HL-60 (cell line): ENCODE measurements around the gene ZNF689.
A peak's percentile ranks its signal among the peaks of the same experiment; 100 is the strongest.

ENCODE experiments used
- DNase-seq, 2 experiments: peaks; one replicate each; pipeline ENCODE4 v3.0.0-alpha.2; 2010 to 2020; ENCODE audit warnings: low read depth in 1 of 2, low spot score in 1 of 2
- H3K27ac ChIP-seq: fragments of 250-450 bp; sonication (Bioruptor Pico); replicated peaks from 2 replicates; pipeline ENCODE4 v1.5.1; 2020; ENCODE audit warnings: mild to moderate bottlenecking, moderate library complexity
- H3K27me3 ChIP-seq: fragments of 250-450 bp; sonication (Bioruptor Pico); 2 replicates; pipeline ENCODE4 v1.5.1; 2021; ENCODE audit warnings: mild to moderate bottlenecking, moderate library complexity; ENCODE audit not compliant: insufficient read depth, poor library complexity, severe bottlenecking
- H3K4me3 ChIP-seq: replicated peaks from 2 replicates; pipeline ENCODE4 v1.5.1; 2011; ENCODE audit warnings: mild to moderate bottlenecking, control low read depth, low read length; ENCODE audit not compliant: insufficient read depth
- GABPA ChIP-seq: IDR thresholded peaks from 2 replicates; pipeline ENCODE4 v1.6.1; 2012; ENCODE audit warnings: low read depth
- POLR2AphosphoS5 ChIP-seq: IDR thresholded peaks from 2 replicates; pipeline ENCODE4 v1.6.1; 2012; ENCODE audit warnings: low read depth
- SPI1 ChIP-seq: IDR thresholded peaks from 2 replicates; pipeline ENCODE4 v1.6.1; 2012; ENCODE audit warnings: low read depth, mild to moderate bottlenecking, borderline replicate concordance
- TF ChIP-seq, protein P1 (sequence below): IDR thresholded peaks from 2 replicates; pipeline ENCODE4 v1.6.1; 2012; ENCODE audit warnings: low read depth; ENCODE audit not compliant: insufficient replicate concordance
- TF ChIP-seq, protein P2 (sequence below): IDR thresholded peaks from one replicate; pipeline ENCODE4 v1.5.1; 2011; ENCODE audit warnings: low read length, control low read depth, inconsistent platforms; ENCODE audit not compliant: insufficient read depth

Gene ZNF689

DNA sequence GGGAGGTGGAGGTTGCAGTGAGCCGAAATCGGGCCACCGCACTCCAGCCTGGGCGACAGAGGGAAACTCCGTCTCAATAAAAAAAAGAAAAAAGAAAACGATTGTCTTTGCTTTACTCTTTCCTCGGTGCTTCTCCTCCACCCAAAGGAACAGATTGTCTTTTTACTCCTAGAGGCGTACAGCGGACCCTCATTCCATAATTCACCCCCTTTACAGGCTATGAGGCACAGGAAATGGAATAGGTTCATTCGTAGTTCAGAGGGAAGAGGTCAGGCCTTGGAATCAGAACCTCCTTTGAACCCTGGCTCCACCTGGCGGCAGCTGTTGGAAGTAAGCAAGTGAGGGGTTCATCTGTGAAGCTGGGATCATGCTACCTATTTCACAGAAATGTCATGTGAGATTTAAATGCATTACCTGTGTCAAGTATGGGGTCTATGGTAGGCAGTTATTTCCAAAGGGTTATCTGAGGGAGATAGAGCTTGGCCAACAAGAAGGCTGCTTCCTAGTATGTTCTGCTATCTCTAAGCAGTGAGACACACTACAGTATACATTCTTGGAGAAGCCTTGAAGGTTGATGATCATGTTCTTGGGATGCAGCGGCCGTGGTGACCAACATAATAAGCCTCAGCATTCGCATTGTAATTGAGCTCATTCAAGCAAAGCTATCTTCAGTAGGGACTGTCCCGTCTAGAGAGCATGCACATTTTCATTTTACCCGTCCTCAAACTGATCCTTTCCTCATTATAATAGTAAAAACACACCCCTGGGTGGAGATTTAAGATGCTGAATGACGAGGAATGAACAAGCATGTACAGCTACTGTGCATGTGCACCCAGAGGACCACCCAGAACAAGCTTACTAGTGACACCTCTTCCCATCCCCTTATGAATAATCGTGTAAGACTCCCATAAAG lies 18.7 kb upstream of the ZNF689 start:
- Histone ChIP-seq H3K27me3 (no peaks in the 10 kb centered on the region), H3K27ac (no peak overlapping the region), H3K4me3 (peak overlapping the region; percentile 40)
- DNase-seq, result peak; percentile 65 to 89
- TF ChIP-seq, protein P1, sequence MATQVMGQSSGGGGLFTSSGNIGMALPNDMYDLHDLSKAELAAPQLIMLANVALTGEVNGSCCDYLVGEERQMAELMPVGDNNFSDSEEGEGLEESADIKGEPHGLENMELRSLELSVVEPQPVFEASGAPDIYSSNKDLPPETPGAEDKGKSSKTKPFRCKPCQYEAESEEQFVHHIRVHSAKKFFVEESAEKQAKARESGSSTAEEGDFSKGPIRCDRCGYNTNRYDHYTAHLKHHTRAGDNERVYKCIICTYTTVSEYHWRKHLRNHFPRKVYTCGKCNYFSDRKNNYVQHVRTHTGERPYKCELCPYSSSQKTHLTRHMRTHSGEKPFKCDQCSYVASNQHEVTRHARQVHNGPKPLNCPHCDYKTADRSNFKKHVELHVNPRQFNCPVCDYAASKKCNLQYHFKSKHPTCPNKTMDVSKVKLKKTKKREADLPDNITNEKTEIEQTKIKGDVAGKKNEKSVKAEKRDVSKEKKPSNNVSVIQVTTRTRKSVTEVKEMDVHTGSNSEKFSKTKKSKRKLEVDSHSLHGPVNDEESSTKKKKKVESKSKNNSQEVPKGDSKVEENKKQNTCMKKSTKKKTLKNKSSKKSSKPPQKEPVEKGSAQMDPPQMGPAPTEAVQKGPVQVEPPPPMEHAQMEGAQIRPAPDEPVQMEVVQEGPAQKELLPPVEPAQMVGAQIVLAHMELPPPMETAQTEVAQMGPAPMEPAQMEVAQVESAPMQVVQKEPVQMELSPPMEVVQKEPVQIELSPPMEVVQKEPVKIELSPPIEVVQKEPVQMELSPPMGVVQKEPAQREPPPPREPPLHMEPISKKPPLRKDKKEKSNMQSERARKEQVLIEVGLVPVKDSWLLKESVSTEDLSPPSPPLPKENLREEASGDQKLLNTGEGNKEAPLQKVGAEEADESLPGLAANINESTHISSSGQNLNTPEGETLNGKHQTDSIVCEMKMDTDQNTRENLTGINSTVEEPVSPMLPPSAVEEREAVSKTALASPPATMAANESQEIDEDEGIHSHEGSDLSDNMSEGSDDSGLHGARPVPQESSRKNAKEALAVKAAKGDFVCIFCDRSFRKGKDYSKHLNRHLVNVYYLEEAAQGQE, result no peak
- TF ChIP-seq, protein P2, sequence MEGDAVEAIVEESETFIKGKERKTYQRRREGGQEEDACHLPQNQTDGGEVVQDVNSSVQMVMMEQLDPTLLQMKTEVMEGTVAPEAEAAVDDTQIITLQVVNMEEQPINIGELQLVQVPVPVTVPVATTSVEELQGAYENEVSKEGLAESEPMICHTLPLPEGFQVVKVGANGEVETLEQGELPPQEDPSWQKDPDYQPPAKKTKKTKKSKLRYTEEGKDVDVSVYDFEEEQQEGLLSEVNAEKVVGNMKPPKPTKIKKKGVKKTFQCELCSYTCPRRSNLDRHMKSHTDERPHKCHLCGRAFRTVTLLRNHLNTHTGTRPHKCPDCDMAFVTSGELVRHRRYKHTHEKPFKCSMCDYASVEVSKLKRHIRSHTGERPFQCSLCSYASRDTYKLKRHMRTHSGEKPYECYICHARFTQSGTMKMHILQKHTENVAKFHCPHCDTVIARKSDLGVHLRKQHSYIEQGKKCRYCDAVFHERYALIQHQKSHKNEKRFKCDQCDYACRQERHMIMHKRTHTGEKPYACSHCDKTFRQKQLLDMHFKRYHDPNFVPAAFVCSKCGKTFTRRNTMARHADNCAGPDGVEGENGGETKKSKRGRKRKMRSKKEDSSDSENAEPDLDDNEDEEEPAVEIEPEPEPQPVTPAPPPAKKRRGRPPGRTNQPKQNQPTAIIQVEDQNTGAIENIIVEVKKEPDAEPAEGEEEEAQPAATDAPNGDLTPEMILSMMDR, result peak; percentile 95

DNA sequence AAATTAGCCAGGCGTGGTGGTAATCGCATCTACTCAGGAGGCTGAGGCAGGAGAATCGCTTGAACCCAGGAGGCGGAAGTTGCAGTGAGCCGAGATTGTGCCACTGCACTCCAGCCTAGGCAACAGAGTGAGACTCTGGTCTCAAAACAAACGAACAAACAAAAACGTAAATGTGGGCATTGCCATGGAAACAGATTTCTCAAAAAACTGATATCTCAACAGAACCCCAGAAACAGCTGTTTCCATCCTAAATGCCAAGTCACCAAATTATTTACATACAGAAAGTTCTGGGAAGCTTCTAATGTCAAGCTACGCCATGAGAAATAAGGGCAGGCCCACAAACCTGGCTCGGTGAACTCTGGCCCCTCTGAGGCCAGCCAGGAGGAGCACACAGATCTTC lies 16.0 kb upstream of the ZNF689 start:
- Histone ChIP-seq H3K27ac (no peak overlapping the region), H3K4me3 (no peak overlapping the region), H3K27me3 (no peaks in the 10 kb centered on the region)
- TF ChIP-seq GABPA (no peak), SPI1 (no peak), POLR2AphosphoS5 (no peak)
- TF ChIP-seq, protein P2, result no peak
- TF ChIP-seq, protein P1, result no peak
- no peak for DNase-seq

DNA sequence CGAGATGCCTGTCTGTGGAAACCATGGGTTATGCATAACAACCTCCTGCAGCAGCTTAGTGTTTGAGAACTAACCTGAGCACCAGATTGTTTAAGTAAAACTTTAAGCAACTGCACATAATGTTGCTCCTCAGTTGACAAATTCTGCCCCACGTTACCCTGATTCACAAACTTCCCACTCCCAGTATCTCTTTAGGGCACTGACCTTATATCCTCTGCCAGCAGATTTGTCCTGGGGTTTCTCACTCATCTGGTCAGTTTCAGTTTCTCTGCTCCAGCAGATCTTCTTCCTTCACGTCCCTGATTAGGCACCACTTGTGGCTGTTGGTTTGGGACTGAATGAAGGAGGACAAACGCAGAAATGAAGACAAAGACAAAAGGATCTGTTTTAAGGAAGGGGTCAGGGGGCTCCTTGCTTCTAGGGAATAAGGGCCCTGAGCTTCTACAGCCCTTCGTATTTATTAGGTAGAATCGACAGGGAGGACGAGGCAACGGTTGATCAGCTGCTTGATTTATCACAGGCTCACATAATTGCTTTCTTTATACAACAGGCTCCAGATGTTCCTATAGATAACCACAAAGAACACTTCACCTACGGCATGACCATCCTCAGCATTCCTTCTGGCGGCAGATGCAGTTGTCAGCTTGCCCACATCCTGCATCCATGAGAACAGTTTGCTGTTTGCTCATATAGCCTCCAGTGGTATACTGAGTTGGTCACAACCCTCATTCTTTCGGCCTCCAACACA lies 13.5 kb upstream of the ZNF689 start:
- no peak overlapping the region for H3K4me3 ChIP-seq
- no peak for TF ChIP-seq POLR2AphosphoS5
- TF ChIP-seq, protein P2, result no peak
- TF ChIP-seq SPI1, result no peak
- TF ChIP-seq, protein P1, result no peak
- no peak for TF ChIP-seq GABPA
- no peak overlapping the region for H3K27ac ChIP-seq
- DNase-seq, result no peak
- H3K27me3 ChIP-seq, result no peaks in the 10 kb centered on the region
